Measurements from ENCODE around the gene VAV2.

- TF ChIP-seq, protein P1, sequence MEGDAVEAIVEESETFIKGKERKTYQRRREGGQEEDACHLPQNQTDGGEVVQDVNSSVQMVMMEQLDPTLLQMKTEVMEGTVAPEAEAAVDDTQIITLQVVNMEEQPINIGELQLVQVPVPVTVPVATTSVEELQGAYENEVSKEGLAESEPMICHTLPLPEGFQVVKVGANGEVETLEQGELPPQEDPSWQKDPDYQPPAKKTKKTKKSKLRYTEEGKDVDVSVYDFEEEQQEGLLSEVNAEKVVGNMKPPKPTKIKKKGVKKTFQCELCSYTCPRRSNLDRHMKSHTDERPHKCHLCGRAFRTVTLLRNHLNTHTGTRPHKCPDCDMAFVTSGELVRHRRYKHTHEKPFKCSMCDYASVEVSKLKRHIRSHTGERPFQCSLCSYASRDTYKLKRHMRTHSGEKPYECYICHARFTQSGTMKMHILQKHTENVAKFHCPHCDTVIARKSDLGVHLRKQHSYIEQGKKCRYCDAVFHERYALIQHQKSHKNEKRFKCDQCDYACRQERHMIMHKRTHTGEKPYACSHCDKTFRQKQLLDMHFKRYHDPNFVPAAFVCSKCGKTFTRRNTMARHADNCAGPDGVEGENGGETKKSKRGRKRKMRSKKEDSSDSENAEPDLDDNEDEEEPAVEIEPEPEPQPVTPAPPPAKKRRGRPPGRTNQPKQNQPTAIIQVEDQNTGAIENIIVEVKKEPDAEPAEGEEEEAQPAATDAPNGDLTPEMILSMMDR (IDR thresholded peaks at IDR 0.05), result no peak
- no peak for TF ChIP-seq POLR2A (IDR thresholded peaks at IDR 0.05)
Measured at GRCh38 chr9:133857639-133858038, 134.5 kb downstream of the VAV2 start.

All from uterus (tissue), 2 donors.